Measurements from ENCODE around the gene INSYN1.

Gene INSYN1

GRCh38 chr15:73782344-73782959 is 29.3 kb upstream of the INSYN1 start:
- Histone ChIP-seq H3F3A (ENCODE audit: control insufficient read depth, insufficient read depth) (no peaks in the 10 kb centered on the region), H3K79me2 (ENCODE audit: control insufficient read depth, low read length) (no peaks in the 10 kb centered on the region), H3K9me2 (replicated peaks; ENCODE audit: control insufficient read depth, low read length) (no peaks in the 10 kb centered on the region), H3K4me3 (ENCODE audit: low read length) (no peak overlapping the region), H3K4me2 (ENCODE audit: low read length) (no peak overlapping the region), H3K36me3 (ENCODE audit: control insufficient read depth, low read length) (no peaks in the 10 kb centered on the region), H3K27me3 (ENCODE audit: control insufficient read depth, low read length) (no peaks in the 10 kb centered on the region), H3K4me1 (ENCODE audit: control insufficient read depth, low read length) (no peaks in the 10 kb centered on the region), H4K20me1 (ENCODE audit: control insufficient read depth, insufficient read depth, low read depth, low read length) (no peaks in the 10 kb centered on the region), H3K27ac (ENCODE audit: low read depth, low read length) (no peak overlapping the region), H3K9me3 (ENCODE audit: control insufficient read depth, insufficient read depth, low read length) (no peaks in the 10 kb centered on the region)
- TF ChIP-seq EZH2phosphoT487 (IDR thresholded peaks at IDR 0.05; ENCODE audit: borderline replicate concordance, low read length): no peak
- TF ChIP-seq, protein P1, sequence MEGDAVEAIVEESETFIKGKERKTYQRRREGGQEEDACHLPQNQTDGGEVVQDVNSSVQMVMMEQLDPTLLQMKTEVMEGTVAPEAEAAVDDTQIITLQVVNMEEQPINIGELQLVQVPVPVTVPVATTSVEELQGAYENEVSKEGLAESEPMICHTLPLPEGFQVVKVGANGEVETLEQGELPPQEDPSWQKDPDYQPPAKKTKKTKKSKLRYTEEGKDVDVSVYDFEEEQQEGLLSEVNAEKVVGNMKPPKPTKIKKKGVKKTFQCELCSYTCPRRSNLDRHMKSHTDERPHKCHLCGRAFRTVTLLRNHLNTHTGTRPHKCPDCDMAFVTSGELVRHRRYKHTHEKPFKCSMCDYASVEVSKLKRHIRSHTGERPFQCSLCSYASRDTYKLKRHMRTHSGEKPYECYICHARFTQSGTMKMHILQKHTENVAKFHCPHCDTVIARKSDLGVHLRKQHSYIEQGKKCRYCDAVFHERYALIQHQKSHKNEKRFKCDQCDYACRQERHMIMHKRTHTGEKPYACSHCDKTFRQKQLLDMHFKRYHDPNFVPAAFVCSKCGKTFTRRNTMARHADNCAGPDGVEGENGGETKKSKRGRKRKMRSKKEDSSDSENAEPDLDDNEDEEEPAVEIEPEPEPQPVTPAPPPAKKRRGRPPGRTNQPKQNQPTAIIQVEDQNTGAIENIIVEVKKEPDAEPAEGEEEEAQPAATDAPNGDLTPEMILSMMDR (IDR thresholded peaks at IDR 0.05; ENCODE audit: low read depth, low read length, poor library complexity, severe bottlenecking): no peak

DNA sequence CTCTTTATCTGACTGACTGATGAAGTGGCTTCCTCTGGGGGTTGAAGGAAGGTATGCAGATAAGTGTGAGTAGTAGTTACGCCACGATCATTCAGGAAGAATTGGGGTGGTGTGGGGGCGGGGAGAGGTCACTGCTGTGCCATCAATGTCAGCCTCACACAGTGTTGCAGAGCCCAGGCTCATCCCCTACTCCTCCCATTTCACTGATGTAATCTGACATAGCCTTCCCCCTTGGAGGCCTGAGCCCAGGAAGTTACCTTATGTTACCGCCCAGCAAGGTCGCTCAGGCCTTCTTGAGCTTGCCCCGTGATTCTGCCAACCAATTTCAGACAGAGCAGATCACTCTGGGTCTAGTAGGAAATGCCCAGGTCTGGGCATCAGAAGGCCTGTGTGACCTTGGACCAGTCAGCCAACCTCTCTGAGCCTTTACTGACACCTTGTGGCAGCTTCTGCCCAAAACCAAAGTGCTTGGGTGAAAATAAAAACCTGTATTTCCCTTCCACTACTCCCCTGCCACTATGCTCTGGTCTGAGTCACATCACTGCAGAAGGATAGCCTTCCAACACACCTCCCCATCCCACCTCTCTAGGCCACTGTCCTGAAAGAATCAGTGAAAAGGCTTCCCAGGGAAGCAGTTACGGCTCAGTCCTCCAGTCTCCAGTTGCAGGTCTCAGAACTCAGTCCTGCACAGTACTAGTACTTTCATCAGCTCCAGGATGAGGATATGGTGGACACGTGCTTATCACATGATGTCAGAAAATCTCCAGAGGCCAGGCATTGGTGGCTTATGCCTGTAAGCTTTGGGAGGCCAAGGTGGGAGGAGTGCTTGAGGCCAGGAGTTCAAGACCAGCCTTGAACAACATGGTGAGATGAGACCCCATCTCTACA is 28.1 kb upstream of the INSYN1 start:
- H3K79me2 ChIP-seq (ENCODE audit: control insufficient read depth, low read length): no peaks in the 10 kb centered on the region
- no peak overlapping the region for H3K4me2 ChIP-seq (ENCODE audit: low read length)
- H3K27me3 ChIP-seq (ENCODE audit: control insufficient read depth, low read length): no peaks in the 10 kb centered on the region
- no peak overlapping the region for H3K4me3 ChIP-seq (ENCODE audit: low read length)
- no peaks in the 10 kb centered on the region for H3K36me3 ChIP-seq (ENCODE audit: control insufficient read depth, low read length)
- H3K4me1 ChIP-seq (ENCODE audit: control insufficient read depth, low read length): no peaks in the 10 kb centered on the region
- no peak overlapping the region for H3K27ac ChIP-seq (ENCODE audit: low read depth, low read length)
- H4K20me1 ChIP-seq (ENCODE audit: control insufficient read depth, insufficient read depth, low read depth, low read length): no peaks in the 10 kb centered on the region
- TF ChIP-seq, protein P1 (IDR thresholded peaks at IDR 0.05; ENCODE audit: low read depth, low read length, poor library complexity, severe bottlenecking): peak; percentile 38
- no peak for TF ChIP-seq EZH2phosphoT487 (IDR thresholded peaks at IDR 0.05; ENCODE audit: borderline replicate concordance, low read length)
- H3F3A ChIP-seq (ENCODE audit: control insufficient read depth, insufficient read depth): no peaks in the 10 kb centered on the region
- H3K9me3 ChIP-seq (ENCODE audit: control insufficient read depth, insufficient read depth, low read length): no peaks in the 10 kb centered on the region
- no peaks in the 10 kb centered on the region for H3K9me2 ChIP-seq (replicated peaks; ENCODE audit: control insufficient read depth, low read length)

GRCh38 chr15:73779974-73780373 is 26.8 kb upstream of the INSYN1 start:
- Histone ChIP-seq H3K79me2 (ENCODE audit: control insufficient read depth, low read length) (no peaks in the 10 kb centered on the region), H3F3A (ENCODE audit: control insufficient read depth, insufficient read depth) (no peaks in the 10 kb centered on the region), H3K4me1 (ENCODE audit: control insufficient read depth, low read length) (no peaks in the 10 kb centered on the region), H4K20me1 (ENCODE audit: control insufficient read depth, insufficient read depth, low read depth, low read length) (no peaks in the 10 kb centered on the region), H3K4me2 (ENCODE audit: low read length) (no peak overlapping the region), H3K27ac (ENCODE audit: low read depth, low read length) (no peak overlapping the region), H3K9me3 (ENCODE audit: control insufficient read depth, insufficient read depth, low read length) (no peaks in the 10 kb centered on the region), H3K27me3 (ENCODE audit: control insufficient read depth, low read length) (no peaks in the 10 kb centered on the region), H3K36me3 (ENCODE audit: control insufficient read depth, low read length) (no peaks in the 10 kb centered on the region), H3K4me3 (ENCODE audit: low read length) (no peak overlapping the region), H3K9me2 (replicated peaks; ENCODE audit: control insufficient read depth, low read length) (no peaks in the 10 kb centered on the region)
- TF ChIP-seq EZH2phosphoT487 (IDR thresholded peaks at IDR 0.05; ENCODE audit: borderline replicate concordance, low read length): no peak
- TF ChIP-seq, protein P1 (IDR thresholded peaks at IDR 0.05; ENCODE audit: low read depth, low read length, poor library complexity, severe bottlenecking): no peak
